ENCODE results near the gene GPX4.

Gene GPX4

DNA sequence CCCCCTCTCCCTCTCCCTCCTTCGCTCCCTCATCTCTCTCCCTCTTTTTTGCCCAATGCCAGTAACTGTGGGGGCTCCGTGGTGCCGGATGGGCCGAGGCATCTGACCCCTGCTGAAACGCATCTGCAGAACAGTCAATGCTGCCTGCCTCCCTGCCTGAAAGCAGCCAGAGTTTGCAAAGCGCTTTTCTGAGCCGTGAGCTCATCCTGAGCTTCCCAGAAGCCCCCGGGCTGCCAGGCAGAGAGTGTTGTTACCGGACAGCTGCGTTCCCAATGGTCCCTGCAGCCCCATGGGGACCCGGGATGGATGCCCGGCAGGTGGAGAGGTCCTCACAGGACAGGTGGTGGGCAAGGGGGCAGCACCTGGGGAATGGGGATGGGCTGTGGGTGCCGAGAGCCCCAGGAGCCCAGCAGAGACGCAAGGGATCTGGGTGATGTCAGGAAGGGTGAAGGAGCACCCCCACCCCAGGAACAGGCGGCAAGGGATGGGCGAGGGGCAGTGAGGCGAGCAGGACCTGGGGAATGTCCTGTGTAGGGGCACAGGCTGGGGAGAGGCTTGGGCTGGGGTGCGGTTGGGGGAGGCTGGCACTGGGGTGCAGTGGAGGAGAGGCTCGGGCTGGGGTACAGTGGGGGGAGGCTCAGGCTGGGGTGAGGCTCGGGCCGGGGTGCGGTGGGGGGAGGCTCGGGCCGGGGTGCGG is 33.0 kb downstream of the GPX4 start:
- no peak overlapping the region for H3K14ac ChIP-seq (ENCODE audit: low read length)
- H3K9me3 ChIP-seq (replicated peaks in 1 of 2; ENCODE audit: control insufficient read depth in 2 of 2, insufficient read depth in 1 of 2, low read depth in 1 of 2, low read length in 2 of 2) = no peaks in the 10 kb centered on the region
- H3K23ac ChIP-seq (ENCODE audit: low read depth, low read length, poor library complexity) = peak overlapping the region; percentile 43
- H2BK12ac ChIP-seq (ENCODE audit: low read length) = no peak overlapping the region
- H4K91ac ChIP-seq (ENCODE audit: low read depth, low read length, poor library complexity) = no peak overlapping the region
- no peak overlapping the region for H3K9ac ChIP-seq (ENCODE audit: low read depth, low read length, poor library complexity)
- H3K4me3 ChIP-seq (ENCODE audit: low read length in 2 of 2) = no peak overlapping the region
- H2AK5ac ChIP-seq (ENCODE audit: low read depth, low read length) = peak overlapping the region; percentile 15
- peaks cover 8 to 13% of the 10 kb centered on the region in 2 donors for H3K4me1 ChIP-seq (ENCODE audit: control insufficient read depth in 2 of 2, insufficient read depth in 1 of 2, low read depth in 1 of 2, low read length in 2 of 2)
- H3K27ac ChIP-seq (replicated peaks; ENCODE audit: low read length) = no peak overlapping the region
- no peak overlapping the region for H3K4me2 ChIP-seq (ENCODE audit: insufficient read depth, low read length, poor library complexity, severe bottlenecking)
- H2BK15ac ChIP-seq (ENCODE audit: low read length) = no peak overlapping the region
- H3K27me3 ChIP-seq (ENCODE audit: control insufficient read depth in 3 of 3, insufficient read depth in 3 of 3, low read depth in 1 of 3, low read length in 3 of 3) = no peaks in the 10 kb centered on the region
- no peak overlapping the region for H3K18ac ChIP-seq (ENCODE audit: low read length)
- H3K79me1 ChIP-seq (ENCODE audit: low read depth, low read length) = peaks cover 9% of the 10 kb centered on the region
- DNase-seq (ENCODE audit: low spot score) = no peak
- no peak overlapping the region for H4K8ac ChIP-seq (ENCODE audit: low read depth, low read length)
- H3K4ac ChIP-seq (ENCODE audit: low read length) = no peak overlapping the region
- H2BK120ac ChIP-seq (ENCODE audit: low read depth, low read length) = no peak overlapping the region
- no peak overlapping the region for H2AFZ ChIP-seq (ENCODE audit: low read length)
- peaks cover 0 to 8% of the 10 kb centered on the region in 2 donors for H3K36me3 ChIP-seq (replicated peaks in 1 of 2; ENCODE audit: control insufficient read depth in 2 of 2, insufficient read depth in 2 of 2, low read length in 2 of 2)
- no CpG with 5 or more reads among the region's 25 CpGs for WGBS, 2 donors (ENCODE audit: extremely low coverage in 2 of 2, insufficient read length in 2 of 2, insufficient replicate concordance in 1 of 2)
- no peak overlapping the region for H2BK5ac ChIP-seq (ENCODE audit: low read length)

DNA sequence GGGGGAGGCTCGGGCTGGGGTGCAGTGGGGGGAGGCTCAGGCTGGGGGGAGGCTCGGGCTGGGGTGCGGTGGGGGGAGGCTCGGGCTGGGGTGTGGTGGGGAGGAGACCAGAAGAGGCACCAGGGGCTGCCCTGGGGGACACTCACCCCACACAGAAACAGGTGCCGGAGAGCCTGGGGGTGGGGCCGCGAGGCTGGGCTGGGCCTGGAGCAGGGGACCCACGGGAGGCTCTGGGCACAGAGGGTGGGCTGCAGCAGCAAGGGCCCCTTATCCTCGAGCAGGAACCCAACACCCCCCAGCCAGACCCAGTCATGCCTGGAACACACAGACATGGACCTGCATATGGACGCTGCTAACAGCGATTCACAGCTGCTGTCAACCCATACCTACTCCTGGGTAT is 34.3 kb downstream of the GPX4 start:
- no peak for DNase-seq (ENCODE audit: low spot score)
- Histone ChIP-seq H4K91ac (ENCODE audit: low read depth, low read length, poor library complexity) (no peak overlapping the region), H2AK5ac (ENCODE audit: low read depth, low read length) (no peak overlapping the region), H3K4me3 (ENCODE audit: low read length in 2 of 2) (no peak overlapping the region), H3K4me1 (ENCODE audit: control insufficient read depth in 2 of 2, insufficient read depth in 1 of 2, low read depth in 1 of 2, low read length in 2 of 2) (no peaks in the 10 kb centered on the region), H3K27ac (replicated peaks; ENCODE audit: low read length) (no peak overlapping the region), H2AFZ (ENCODE audit: low read length) (no peak overlapping the region), H2BK120ac (ENCODE audit: low read depth, low read length) (no peak overlapping the region), H3K18ac (ENCODE audit: low read length) (no peak overlapping the region), H3K4me2 (ENCODE audit: insufficient read depth, low read length, poor library complexity, severe bottlenecking) (no peak overlapping the region), H3K36me3 (replicated peaks in 1 of 2; ENCODE audit: control insufficient read depth in 2 of 2, insufficient read depth in 2 of 2, low read length in 2 of 2) (peaks cover 6 to 12% of the 10 kb centered on the region in 2 donors), H3K9ac (ENCODE audit: low read depth, low read length, poor library complexity) (no peak overlapping the region), H3K14ac (ENCODE audit: low read length) (no peak overlapping the region), H2BK12ac (ENCODE audit: low read length) (no peak overlapping the region), H3K27me3 (ENCODE audit: control insufficient read depth in 3 of 3, insufficient read depth in 3 of 3, low read depth in 1 of 3, low read length in 3 of 3) (no peaks in the 10 kb centered on the region), H2BK5ac (ENCODE audit: low read length) (no peak overlapping the region), H2BK15ac (ENCODE audit: low read length) (no peak overlapping the region), H3K4ac (ENCODE audit: low read length) (no peak overlapping the region), H4K8ac (ENCODE audit: low read depth, low read length) (no peak overlapping the region), H3K9me3 (replicated peaks in 1 of 2; ENCODE audit: control insufficient read depth in 2 of 2, insufficient read depth in 1 of 2, low read depth in 1 of 2, low read length in 2 of 2) (peaks cover 2% of the 10 kb centered on the region in 2 donors), H3K79me1 (ENCODE audit: low read depth, low read length) (peaks cover 12% of the 10 kb centered on the region), H3K23ac (ENCODE audit: low read depth, low read length, poor library complexity) (peak overlapping the region; percentile 17)
- WGBS, 2 donors (ENCODE audit: extremely low coverage in 2 of 2, insufficient read length in 2 of 2, insufficient replicate concordance in 1 of 2) = no CpG with 5 or more reads among the region's 11 CpGs

DNA sequence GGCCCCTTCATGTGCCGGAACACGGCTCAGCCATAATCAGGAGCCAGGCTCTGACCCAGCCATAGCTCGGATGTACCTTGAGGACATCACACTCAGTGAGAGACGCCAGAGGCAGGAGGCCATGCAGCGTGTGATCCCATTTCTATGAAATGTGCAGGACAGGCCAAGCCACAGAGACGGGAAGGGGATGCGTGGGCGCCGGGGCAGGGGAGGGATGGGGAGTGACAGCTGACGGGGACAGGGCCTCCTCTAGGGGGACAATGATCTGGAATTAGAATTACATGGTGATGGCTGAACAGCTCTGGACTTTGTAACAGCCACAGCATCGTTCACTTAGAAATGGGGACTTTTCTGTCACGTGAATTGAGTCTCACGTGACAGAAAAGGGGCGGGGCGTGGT is 35.3 kb downstream of the GPX4 start:
- Histone ChIP-seq H2BK12ac (ENCODE audit: low read length) (no peak overlapping the region), H3K23ac (ENCODE audit: low read depth, low read length, poor library complexity) (peak overlapping the region; percentile 17), H3K27ac (replicated peaks; ENCODE audit: low read length) (no peak overlapping the region), H3K36me3 (replicated peaks in 1 of 2; ENCODE audit: control insufficient read depth in 2 of 2, insufficient read depth in 2 of 2, low read length in 2 of 2) (peaks cover 11 to 17% of the 10 kb centered on the region in 2 donors), H3K4me1 (ENCODE audit: control insufficient read depth in 2 of 2, insufficient read depth in 1 of 2, low read depth in 1 of 2, low read length in 2 of 2) (no peaks in the 10 kb centered on the region), H3K4me2 (ENCODE audit: insufficient read depth, low read length, poor library complexity, severe bottlenecking) (no peak overlapping the region), H3K79me1 (ENCODE audit: low read depth, low read length) (peaks cover 9% of the 10 kb centered on the region), H2BK15ac (ENCODE audit: low read length) (no peak overlapping the region), H3K9me3 (replicated peaks in 1 of 2; ENCODE audit: control insufficient read depth in 2 of 2, insufficient read depth in 1 of 2, low read depth in 1 of 2, low read length in 2 of 2) (peaks cover 2% of the 10 kb centered on the region in 2 donors), H2BK120ac (ENCODE audit: low read depth, low read length) (no peak overlapping the region), H2AFZ (ENCODE audit: low read length) (no peak overlapping the region), H3K14ac (ENCODE audit: low read length) (no peak overlapping the region), H4K8ac (ENCODE audit: low read depth, low read length) (no peak overlapping the region), H3K9ac (ENCODE audit: low read depth, low read length, poor library complexity) (peak overlapping the region; percentile 50), H3K18ac (ENCODE audit: low read length) (no peak overlapping the region), H3K4ac (ENCODE audit: low read length) (no peak overlapping the region), H3K27me3 (ENCODE audit: control insufficient read depth in 3 of 3, insufficient read depth in 3 of 3, low read depth in 1 of 3, low read length in 3 of 3) (no peaks in the 10 kb centered on the region), H3K4me3 (ENCODE audit: low read length in 2 of 2) (no peak overlapping the region), H2BK5ac (ENCODE audit: low read length) (no peak overlapping the region), H4K91ac (ENCODE audit: low read depth, low read length, poor library complexity) (no peak overlapping the region), H2AK5ac (ENCODE audit: low read depth, low read length) (no peak overlapping the region)
- no peak for DNase-seq (ENCODE audit: low spot score)
- no CpG with 5 or more reads among the region's 15 CpGs for WGBS, 2 donors (ENCODE audit: extremely low coverage in 2 of 2, insufficient read length in 2 of 2, insufficient replicate concordance in 1 of 2)

DNA sequence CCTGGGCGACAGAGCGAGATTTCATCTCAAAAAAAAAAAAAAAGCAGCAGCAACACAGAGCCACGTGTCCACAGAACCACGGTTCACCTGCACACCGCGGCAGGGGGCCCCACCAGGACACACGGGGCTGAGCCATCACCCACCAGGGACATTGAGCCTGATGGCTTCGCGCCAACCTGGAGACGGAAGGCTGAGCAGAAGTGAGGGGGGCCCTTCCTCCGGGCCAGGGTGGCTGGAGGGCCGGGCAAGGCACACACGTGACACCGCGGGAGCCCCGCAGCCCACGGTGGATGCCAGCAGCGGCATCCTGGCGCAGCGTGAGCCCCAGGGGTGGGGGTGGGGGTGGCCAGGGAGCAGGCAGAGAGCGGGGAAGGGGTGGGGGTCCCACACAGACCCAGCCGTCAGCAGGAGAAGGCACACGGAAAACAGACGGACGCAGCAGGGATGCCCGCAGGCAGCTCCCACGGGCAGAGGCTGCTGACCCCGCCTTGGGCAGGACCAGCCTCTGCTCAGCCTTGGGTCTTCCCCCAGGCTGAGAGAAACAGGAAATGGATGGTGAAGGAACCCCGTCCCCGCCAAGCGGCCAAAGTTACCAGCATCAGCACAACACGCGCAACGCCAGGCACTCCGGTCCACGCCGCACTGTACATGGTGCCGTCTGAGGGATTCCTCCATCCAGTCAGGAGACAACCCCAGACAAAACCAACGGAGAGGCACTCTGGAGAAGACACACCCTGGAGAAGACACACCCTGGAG is 36.7 kb downstream of the GPX4 start:
- Histone ChIP-seq H3K9ac (ENCODE audit: low read depth, low read length, poor library complexity) (peak overlapping the region; percentile 44), H3K4me1 (ENCODE audit: control insufficient read depth in 2 of 2, insufficient read depth in 1 of 2, low read depth in 1 of 2, low read length in 2 of 2) (no peaks in the 10 kb centered on the region)
- no CpG with 5 or more reads among the region's 39 CpGs for WGBS, 2 donors (ENCODE audit: extremely low coverage in 2 of 2, insufficient read length in 2 of 2, insufficient replicate concordance in 1 of 2)

More for the DNA sequence above, 36.7 kb downstream of the GPX4 start:
- Histone ChIP-seq H2AK5ac (ENCODE audit: low read depth, low read length) (no peak overlapping the region), H3K27me3 (ENCODE audit: control insufficient read depth in 3 of 3, insufficient read depth in 3 of 3, low read depth in 1 of 3, low read length in 3 of 3) (no peaks in the 10 kb centered on the region), H3K4me3 (ENCODE audit: low read length in 2 of 2) (no peak overlapping the region), H2BK5ac (ENCODE audit: low read length) (no peak overlapping the region), H3K23ac (ENCODE audit: low read depth, low read length, poor library complexity) (no peak overlapping the region), H2BK15ac (ENCODE audit: low read length) (no peak overlapping the region), H2BK12ac (ENCODE audit: low read length) (no peak overlapping the region), H3K18ac (ENCODE audit: low read length) (no peak overlapping the region), H4K8ac (ENCODE audit: low read depth, low read length) (no peak overlapping the region), H2BK120ac (ENCODE audit: low read depth, low read length) (no peak overlapping the region), H3K4ac (ENCODE audit: low read length) (no peak overlapping the region), H3K36me3 (replicated peaks in 1 of 2; ENCODE audit: control insufficient read depth in 2 of 2, insufficient read depth in 2 of 2, low read length in 2 of 2) (peaks cover 11 to 15% of the 10 kb centered on the region in 2 donors), H3K79me1 (ENCODE audit: low read depth, low read length) (peaks cover 7% of the 10 kb centered on the region), H3K4me2 (ENCODE audit: insufficient read depth, low read length, poor library complexity, severe bottlenecking) (no peak overlapping the region), H2AFZ (ENCODE audit: low read length) (no peak overlapping the region), H3K14ac (ENCODE audit: low read length) (no peak overlapping the region), H4K91ac (ENCODE audit: low read depth, low read length, poor library complexity) (no peak overlapping the region), H3K27ac (replicated peaks; ENCODE audit: low read length) (no peak overlapping the region), H3K9me3 (replicated peaks in 1 of 2; ENCODE audit: control insufficient read depth in 2 of 2, insufficient read depth in 1 of 2, low read depth in 1 of 2, low read length in 2 of 2) (peaks cover 2% of the 10 kb centered on the region in 2 donors)
- DNase-seq (ENCODE audit: low spot score) = no peak

All from neuronal stem cell (in vitro differentiated cells).